ENCODE data around the gene BAG1. TPM values are rescaled to one million over a fixed set of nuclear protein-coding genes. Genes with fewer than 3 reads are reported as not detected.

BAG1 gene
- total and polyA plus RNA-seq, 2 experiments from 2014 or later: 44.7 to 55.4 TPM

GRCh38 chr9:33288828-33289483 lies 24.4 kb upstream of the BAG1 start:
- Mint-ChIP-seq H3K4me1 (peaks cover 13% of the 10 kb centered on the region), H3K27me3 (ENCODE audit: insufficient read depth, low read depth, poor library complexity) (peaks cover 7% of the 10 kb centered on the region), H3K9me3 (no peaks in the 10 kb centered on the region; the same call in 2 of the 3 replicates), H3K4me3 (peak overlapping the region; percentile 100; the same call in 2 of the 3 replicates), H3K36me3 (ENCODE audit: low read depth) (peaks cover 4% of the 10 kb centered on the region; the same call in 1 of the 3 replicates), H3K27ac (peak overlapping the region; percentile 100; the same call in 1 of the 2 replicates)
- Histone ChIP-seq H3K79me2 (replicated peaks; ENCODE audit: insufficient read depth) (peaks cover 33% of the 10 kb centered on the region), H4K20me1 (replicated peaks; ENCODE audit: insufficient read depth) (no peaks in the 10 kb centered on the region; the same call in 1 of the 2 replicates), H3K36me3 (ENCODE audit: insufficient read depth) (no peaks in the 10 kb centered on the region), H3K4me1 (ENCODE audit: insufficient read depth) (0 out of 2 replicates have a peak, but pooled peaks cover 5% of the 10 kb centered on the region), H3K4me2 (no peak overlapping the region), H3F3A (replicated peaks; ENCODE audit: low read depth) (no peaks in the 10 kb centered on the region), H3K27ac (ENCODE audit: low read depth) (0 out of 2 replicates have a peak overlapping the region, but pooled peaks have one; percentile 59), H3K4me3 (no peak overlapping the region), H3K27me3 (ENCODE audit: insufficient read depth) (no peaks in the 10 kb centered on the region), H2AFZ (no peak overlapping the region), H3K9me2 (ENCODE audit: insufficient read depth) (no peaks in the 10 kb centered on the region)
- no peak for TF ChIP-seq ETS1 (IDR thresholded peaks at IDR 0.05)
- TF ChIP-seq ZNF114 (CRISPR knock-in tag; IDR thresholded peaks at IDR 0.05): no peak
- DNase-seq (ENCODE audit: low spot score): no peak
- ATAC-seq: no peak

GRCh38 chr9:33288235-33288634 lies 23.7 kb upstream of the BAG1 start:
- Histone ChIP-seq H3K4me1 (ENCODE audit: insufficient read depth) (0 out of 2 replicates have a peak, but pooled peaks cover 5% of the 10 kb centered on the region), H3K27me3 (ENCODE audit: insufficient read depth) (no peaks in the 10 kb centered on the region), H3K79me2 (replicated peaks; ENCODE audit: insufficient read depth) (peaks cover 26% of the 10 kb centered on the region), H2AFZ (no peak overlapping the region), H3K4me3 (no peak overlapping the region), H3K9me2 (ENCODE audit: insufficient read depth) (no peaks in the 10 kb centered on the region), H3K4me2 (no peak overlapping the region), H4K20me1 (replicated peaks; ENCODE audit: insufficient read depth) (no peaks in the 10 kb centered on the region; the same call in 1 of the 2 replicates), H3K36me3 (ENCODE audit: insufficient read depth) (no peaks in the 10 kb centered on the region), H3K27ac (ENCODE audit: low read depth) (no peak overlapping the region), H3F3A (replicated peaks; ENCODE audit: low read depth) (no peaks in the 10 kb centered on the region)
- Mint-ChIP-seq H3K4me1 (peaks cover 13% of the 10 kb centered on the region), H3K9me3 (no peaks in the 10 kb centered on the region; the same call in 2 of the 3 replicates), H3K4me3 (0 out of 3 replicates have a peak overlapping the region, but pooled peaks have one; percentile 27), H3K36me3 (ENCODE audit: low read depth) (peaks cover 4% of the 10 kb centered on the region; the same call in 1 of the 3 replicates), H3K27me3 (ENCODE audit: insufficient read depth, low read depth, poor library complexity) (peaks cover 7% of the 10 kb centered on the region), H3K27ac (peak overlapping the region; percentile 62; the same call in 1 of the 2 replicates)
- DNase-seq (ENCODE audit: low spot score) (no peak), ATAC-seq (no peak)
- TF ChIP-seq CREB1 (CRISPR knock-in tag; IDR thresholded peaks at IDR 0.05; ENCODE audit: low read depth): no peak
- no peak for TF ChIP-seq EZH2phosphoT487 (IDR thresholded peaks at IDR 0.05; ENCODE audit: unreplicated experiment)
- TF ChIP-seq REST (IDR thresholded peaks at IDR 0.05; ENCODE audit: unreplicated experiment): no peak
- no peak for TF ChIP-seq CTCF (conservative IDR thresholded peaks at IDR 0.05; ENCODE audit: low read depth in 2 of 2)
